GM21528 (cell line): Measurements from ENCODE around the gene SAMD4A.

Source experiments
- ATAC-seq: cut with Tn5 transposase; IDR thresholded peaks from one replicate; pipeline ENCODE4 v1.9.1; 2021; ENCODE audit warnings: mild to moderate bottlenecking, moderate library complexity; ENCODE audit not compliant: unreplicated experiment, low FRiP score

The SAMD4A gene

DNA sequence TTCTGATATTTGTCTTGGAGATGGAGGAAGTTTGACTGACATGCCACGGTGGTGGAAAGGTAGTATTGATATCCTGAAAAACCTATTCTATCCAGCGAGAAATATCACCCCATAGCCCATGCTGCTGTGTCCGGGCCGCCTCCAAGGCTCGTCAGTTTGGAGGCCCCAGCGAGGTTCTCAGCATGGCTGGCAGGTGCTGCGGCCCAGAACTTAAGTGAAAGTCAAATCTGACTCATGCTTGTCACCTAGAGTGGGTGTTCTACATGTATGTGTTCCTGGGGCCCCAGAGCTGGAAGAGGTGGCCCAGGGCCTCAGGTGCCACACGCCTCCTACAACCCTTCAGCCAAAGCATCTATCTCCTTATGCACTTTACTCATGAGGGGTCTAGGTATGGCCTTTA lies 242.8 kb downstream of the SAMD4A start:
- no peak for ATAC-seq

DNA sequence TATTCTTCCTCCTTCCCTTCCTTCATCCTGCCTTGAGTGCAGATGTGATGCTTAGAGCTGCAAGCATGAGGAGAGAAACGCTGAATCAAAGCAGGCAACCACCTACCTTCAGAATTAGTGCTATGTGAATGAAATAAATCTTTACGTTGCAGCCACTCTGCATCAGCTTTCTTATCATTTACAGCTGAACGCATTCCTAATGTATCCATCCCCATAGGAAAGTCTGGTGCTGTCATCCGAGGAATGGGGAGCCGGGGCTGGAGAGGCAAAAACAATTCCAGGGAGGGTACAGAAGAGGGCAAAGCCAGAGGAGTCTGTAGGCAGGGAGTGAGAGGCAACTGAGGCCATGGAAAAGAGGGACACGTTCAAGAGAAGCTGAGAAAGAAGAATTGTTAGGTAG lies 245.7 kb downstream of the SAMD4A start:
- no peak for ATAC-seq

DNA sequence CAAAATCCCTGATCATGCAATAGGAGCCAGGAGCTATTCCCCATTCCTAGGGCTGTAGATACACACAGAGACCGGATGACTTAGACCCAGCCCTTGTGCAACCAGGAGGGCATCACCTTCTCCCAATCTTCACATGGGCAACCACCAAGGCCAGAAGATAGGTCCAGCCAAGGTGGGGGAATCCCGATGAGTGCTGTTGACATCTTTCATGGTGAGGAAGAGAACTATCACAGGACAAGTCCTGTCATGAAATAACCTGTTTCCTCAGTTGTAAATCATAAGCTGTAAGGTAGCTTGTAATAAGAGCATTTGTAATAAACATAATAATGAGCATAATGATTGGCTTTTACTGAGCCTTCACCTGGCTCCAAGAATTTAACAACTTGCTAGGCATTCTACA lies 246.2 kb downstream of the SAMD4A start:
- no peak for ATAC-seq

DNA sequence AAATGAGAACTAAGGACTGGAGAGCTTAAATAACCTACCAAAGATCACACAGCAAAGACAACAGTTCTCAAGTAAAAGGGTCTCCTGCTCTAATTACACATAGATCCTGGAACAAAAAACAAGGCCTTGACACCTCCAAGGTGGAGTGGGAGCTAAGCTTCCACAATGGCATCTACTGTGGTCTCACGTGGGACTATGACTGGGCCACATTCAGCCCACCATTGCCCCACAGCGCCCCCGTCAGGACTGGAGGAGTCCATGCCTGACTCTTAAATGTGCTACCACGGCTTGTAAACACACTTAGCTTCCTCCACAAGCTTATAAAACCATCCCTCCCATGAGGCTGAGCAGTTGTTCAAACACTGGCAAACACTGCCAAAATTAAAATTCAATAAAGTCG lies 247.1 kb downstream of the SAMD4A start:
- ATAC-seq = no peak

DNA sequence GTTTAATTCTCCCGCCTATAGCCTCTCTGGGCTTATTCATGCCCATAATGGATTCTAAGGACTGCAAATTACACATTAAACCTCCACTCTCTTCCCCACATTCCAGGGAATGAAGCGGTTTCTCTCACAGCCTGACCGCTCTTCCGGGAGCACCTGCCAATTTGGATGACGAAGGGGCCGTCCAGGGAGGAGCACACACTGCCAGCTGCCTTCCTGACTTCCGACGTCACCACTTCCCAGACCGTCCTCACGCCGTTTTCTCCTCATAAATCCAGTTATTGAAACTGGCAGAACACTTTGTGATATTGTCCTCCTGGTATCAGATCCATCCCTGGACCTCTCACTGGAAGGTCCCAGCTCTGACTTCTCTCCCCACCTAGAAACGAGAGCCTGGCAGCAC lies 248.1 kb downstream of the SAMD4A start:
- ATAC-seq = no peak

DNA sequence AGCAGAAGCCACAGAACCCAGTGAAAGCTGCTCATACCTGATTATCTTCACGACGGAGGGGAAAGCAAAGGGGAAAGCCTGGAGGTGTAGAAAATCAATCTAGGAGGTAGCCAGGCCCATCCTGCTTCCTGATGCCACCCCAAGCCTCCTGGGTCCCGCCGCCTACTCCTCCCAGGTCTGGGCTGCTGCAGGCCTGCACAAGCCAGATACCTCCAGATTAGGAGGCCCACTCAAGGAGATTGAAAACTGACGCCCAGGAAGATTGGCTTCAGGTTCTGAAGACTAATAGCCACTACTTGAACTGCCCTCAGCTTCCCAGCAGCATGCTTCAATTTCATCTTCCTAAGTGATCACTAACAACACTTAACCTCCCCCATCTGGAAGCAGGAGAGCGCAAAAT lies 248.6 kb downstream of the SAMD4A start:
- ATAC-seq = no peak

DNA sequence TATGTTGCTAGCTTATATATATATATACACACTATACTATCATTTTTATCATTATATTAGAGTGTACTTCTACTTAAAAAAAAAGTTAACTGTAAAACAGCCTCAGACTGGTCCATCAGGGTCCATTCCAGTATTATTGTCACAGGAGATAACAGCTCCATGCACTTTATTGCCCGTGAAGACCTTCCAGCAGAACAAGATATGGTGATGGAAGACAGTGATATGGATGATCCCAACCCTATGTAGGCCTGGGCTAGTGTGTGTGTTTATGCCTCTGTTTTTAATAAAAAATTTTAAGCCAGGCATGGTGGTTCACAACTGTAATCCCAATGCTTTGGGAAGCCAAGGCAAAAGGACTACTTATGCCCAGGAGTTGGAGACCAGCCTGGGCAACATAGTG lies 249.5 kb downstream of the SAMD4A start:
- ATAC-seq = no peak

DNA sequence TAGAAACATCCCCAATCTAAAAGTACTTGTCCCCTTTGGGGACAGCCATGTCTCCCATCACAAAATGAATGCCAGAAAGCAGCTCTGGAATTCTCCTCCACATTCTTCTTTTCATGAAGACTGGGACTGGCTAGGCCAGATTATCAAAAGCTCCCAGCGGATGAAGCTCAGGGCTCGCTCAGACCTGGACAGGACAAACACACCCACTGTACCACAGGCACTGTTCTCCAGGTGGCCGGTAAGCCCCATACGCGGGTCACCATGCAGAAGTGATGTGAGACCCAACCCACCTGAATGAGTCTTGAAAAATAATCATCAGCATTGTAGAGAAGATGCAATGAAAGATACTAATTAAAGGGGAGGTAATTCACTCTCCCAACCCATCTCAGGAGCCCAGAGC lies 250.6 kb downstream of the SAMD4A start:
- no peak for ATAC-seq

DNA sequence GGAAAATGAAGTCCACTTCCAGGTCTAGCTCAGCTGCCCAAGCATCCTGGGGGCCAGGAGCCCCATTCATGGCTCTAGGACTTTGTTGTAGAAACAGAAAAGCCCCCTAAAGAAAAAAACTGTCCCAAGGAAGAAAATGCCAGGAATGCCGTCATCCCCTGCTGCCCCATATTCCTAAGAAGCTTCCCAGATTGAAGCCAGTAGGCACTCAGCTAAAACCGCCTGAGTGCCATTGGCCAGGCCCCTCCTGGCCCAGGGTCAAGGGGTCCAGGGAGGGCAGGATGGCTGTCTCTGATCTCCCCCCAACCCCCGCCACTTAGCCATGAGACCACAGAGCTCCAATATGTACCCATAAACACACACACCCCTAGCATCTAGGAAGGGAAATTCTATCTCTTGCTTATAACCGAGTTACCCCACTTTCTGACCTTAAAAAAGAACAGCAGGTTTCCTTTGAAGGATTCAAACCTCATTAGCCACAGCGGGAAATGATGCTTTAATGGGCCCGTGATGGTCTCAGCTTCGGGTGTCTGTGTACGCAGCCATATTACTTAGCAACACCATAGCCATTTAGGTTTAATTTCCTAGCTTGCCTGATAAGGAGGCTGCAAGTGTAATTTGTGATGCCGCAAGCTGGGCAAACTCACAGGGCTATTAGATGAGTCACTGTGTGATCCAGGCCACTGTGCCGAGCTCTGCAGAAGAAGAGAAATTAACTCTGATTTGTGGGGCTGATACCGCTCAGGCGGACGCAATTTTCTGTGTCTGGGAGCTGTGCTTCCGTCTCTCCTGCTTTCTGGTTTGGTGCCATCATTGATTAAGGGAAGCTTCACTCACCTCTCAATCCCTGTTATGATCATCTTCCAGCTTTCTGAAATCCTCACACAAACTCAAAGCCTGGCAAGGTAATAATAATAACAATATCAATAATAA lies 251.5 kb downstream of the SAMD4A start:
- ATAC-seq = no peak

DNA sequence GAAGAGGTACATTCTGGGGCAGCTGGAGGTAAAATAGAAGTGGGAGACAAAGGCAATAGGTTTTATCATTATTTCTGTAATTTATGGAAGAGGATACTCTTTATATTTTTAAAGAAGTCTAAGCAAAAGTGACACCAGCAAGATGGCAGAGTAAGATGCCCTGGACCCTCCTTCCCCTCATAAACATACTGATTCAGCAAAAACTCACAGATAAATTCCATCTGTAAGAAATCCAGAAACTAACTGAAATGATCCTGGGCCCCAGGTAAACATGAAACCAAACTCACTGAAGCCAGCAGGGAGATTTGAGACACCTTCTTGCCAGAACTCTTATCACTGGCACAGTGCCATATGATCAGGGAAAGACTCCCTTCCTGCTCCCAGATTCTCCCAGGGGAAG lies 255.8 kb downstream of the SAMD4A start:
- ATAC-seq = no peak

DNA sequence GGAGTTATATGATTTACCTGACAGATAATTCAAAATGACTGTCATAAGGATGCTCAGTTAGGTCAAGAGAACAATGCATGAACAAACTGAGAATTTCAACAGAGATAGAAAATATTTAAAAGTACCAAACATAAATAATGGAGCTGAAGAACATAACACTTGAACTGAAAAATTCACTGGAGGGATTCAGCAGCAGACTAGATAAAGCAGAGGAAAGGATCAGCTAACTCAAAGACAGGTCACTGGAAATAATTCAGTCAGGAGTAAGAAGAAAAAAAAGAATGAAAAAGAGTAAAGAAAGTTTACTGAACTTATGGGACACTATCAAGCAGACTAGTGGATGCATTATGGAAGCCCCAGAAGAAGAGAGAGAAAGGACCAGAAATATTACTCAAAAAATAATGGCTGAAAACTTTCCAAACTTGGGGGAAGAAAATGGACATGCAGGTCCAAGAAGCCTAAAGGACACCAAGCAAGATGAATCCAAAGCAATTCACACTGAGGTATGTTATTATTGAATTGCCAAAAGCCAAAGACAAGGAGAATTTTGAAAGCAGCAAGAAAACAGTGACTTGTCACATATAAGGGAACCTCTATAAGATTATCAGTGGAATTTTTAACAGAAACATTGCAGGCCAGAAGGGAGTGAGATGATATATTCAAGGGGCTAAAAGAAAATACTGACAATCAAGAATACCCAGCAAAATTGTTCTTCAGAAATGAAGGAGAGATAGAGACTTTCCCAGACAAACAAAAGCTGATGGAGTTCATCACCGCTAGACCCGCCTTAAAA lies 257.0 kb downstream of the SAMD4A start:
- ATAC-seq = no peak

DNA sequence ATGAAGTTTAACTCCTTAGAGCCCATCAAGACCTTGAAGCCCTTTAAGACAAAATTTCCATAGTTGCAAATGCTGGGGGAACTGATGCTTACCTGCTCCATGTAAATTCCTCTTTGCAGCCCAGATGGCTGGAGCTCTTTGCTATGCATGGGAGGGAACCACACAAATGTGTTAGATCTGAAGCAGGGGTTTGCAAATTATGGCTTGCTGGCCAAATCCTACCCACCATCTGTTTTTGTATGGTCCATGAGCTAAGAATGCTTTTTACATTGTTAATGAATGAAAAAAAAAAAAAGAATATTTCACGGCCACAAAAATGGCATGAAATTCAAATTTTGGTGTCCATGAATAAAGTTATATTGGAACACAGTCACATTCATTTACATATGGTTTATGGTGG lies 261.1 kb downstream of the SAMD4A start:
- ATAC-seq = no peak

DNA sequence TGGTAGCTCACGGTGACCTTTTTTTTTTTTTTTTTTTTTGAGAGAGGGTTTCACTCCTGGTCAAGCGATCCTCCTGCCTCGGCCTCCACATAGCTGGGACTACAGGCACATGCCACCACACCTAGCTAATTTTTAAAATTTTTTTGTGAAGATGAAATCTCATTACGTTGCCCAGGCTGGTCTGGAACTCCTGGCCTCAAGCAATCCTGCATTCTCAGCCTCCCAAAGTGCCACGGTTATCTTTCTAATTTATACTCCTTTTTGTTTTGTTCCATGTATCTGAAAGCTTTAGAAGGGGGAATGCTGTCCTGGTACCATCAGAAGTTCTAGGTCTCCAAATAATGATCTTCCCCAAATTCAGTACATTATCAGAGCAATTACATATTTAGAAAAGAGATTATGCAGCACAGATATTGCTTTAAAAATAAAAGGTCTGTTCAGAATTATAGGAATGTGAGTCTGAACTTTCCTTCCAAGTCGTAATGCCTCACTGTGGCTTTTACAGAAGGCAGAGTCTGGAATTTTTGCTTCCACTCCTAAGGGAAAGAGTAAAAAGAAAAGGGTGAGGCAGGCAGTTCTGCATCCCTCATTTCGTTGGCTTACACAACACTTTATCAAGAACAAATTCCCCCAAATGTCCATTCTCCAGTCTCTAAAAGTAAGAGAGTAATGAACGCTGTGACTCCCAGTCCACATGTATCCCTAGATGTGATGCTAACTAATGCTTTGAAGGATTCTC lies 262.7 kb downstream of the SAMD4A start:
- ATAC-seq = no peak

DNA sequence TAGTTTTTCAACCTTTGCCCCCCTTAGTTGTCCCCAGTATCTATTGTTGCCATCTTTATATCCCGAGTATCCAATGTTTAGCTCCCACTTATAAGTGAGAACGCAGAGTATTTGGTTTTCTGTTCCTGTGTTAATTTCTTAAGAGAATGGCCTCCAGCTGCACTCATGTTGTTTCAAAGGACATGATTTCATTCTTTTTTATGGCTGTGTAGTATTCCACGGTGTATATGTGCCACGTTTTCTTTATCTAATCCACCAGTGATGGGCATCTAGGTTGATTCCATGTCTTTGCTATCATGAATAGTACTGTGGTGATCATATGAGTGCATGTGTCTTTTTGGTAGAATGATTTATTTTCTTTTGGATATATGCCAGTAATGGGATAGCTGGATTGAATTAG lies 263.7 kb downstream of the SAMD4A start:
- ATAC-seq = no peak

DNA sequence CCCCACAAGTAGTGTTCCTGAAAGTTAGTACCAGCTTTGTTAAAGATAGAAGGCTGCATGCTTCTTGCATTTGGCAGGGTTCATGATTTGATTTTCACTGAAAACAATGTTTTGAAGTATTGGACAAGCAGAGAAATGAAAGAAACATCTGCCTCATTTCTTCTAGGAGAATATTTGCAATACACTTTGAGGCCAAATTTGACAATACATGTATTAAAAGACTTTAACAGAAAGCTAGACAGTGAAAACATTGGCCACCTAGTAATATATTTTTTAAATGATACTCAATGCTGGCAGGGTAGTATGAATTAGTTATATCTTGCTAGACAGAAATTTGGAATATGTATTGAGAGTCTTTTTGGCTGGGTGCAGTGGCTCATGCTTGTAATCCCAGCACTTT lies 267.2 kb downstream of the SAMD4A start:
- ATAC-seq = no peak

DNA sequence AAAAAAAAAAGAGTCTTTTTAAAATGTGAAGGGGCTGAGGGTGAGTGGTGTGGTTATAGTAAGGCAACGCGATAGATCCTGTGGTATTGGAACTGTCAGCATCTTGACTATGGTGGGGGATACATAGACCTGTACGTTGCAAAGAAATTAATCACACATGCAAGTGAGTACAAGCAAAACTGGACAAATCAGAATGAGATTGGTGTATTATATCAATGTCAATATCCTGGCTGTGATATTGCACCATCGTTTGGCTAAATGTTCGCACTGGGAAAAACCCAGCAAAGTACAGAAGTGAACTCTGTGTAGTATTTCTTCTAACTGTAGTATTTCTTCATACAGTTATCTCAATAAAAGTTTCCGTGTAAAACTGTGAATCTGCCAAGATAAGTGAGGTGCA lies 267.8 kb downstream of the SAMD4A start:
- no peak for ATAC-seq

DNA sequence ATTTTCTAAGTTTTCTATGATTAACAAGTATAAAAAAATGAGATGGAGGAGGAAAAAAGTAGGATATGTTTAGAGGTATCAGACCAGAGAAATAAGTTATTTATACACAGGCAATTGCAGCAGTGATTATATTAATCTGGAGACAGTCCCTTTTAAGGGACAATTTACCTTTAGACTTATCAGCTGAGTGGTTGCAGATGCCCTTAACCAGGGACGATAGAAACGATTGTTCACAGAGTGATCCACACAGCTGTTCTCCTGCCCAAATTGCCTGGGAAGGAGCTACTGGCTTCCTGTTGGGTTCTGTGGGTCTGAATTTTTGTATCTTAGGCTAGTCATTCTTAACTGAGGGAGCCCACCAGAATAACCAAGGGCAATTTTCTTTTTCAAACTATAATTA lies 269.3 kb downstream of the SAMD4A start:
- ATAC-seq = no peak

DNA sequence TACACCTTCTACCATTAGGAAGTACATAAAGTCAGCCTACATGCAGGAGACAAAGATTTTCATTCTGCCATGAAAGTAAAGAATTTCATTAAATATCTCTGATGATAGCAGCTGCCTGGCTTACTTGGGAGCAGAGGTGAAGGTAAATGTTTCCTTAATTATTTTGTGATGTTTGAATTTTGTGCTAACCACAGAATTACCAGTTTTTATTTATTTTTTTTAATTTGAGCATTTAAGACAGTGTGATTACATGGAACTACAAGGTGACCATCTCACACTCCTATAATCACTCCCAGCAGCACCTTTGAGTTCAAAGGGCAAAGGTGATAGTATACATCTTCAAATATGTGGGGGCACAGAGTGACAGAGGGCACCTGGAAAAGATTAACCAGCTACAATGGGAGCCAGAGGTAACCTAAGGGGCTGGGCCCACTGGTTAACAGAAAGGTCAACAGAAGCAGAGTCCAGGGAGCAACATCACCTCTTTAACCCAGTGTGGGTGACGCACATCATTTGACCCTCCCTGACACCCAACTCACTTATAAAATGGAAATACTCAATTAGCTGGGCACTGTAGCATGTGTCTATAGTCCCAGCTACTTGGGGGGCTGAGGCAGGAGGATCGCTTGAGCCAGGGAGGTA lies 270.7 kb downstream of the SAMD4A start:
- no peak for ATAC-seq

DNA sequence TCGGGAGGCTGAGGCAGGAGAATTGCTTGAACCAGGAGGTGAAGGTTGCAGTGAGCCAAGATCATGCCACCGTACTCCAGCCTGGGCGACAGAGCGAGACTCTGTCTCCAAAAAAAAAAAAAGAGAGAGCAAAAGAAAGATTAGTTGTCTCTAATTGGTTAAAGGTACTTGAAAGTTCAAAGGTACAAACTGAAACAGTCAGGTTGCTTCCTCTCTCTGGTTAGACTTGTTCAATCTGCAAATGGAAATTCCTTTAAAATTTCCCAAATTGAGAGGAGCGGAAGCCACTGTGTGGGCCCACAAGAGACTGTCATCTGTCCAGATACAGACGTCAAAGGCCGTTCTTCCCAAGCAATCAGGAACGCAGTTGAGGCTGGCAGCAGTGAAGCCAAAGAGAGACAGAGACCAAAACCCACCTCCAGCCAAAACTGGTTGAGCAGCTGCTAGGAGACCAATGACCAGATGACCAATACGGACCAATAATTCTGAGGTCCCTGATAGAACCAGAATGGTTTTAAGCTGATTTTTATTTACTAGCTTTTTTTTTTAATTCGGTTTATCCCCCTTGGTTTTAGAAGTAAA lies 272.1 kb downstream of the SAMD4A start:
- ATAC-seq = no peak

DNA sequence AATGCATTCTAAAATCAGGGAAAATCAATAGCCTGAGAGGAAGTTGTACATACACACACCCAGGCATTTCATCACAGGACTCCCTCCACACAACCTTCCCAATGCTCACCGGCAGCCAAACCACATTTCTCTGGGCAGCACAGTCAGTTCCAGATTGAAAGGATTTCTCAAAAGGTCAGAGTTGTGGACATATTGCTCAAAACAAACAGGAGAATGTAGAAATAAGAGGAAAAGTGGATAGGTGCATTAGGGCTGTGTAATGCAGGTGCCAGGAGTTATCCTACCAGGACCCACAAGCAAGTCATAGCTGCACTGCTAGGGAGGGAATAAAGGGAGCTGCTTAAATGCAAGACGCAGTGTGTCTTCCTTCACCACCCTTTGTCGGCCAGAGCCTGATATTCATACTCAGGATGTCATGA lies 272.8 kb downstream of the SAMD4A start:
- ATAC-seq = no peak
